H1 (cell line): ENCODE data around the gene SCCPDH.

Source experiments
- CREB1 ChIP-seq: IDR thresholded peaks from 2 replicates; pipeline ENCODE4 v1.6.1; 2012; ENCODE audit warnings: inconsistent platforms
- JUN ChIP-seq: IDR thresholded peaks from 2 replicates; pipeline ENCODE4 v1.6.1; 2011; ENCODE audit warnings: low read depth, mild to moderate bottlenecking, improper control_type of control experiment, low read length
- JUND ChIP-seq: IDR thresholded peaks from 2 replicates; pipeline ENCODE4 v1.6.1; 2011; ENCODE audit warnings: mild to moderate bottlenecking, improper control_type of control experiment, low read length
- MAX ChIP-seq: IDR thresholded peaks from 2 replicates; pipeline ENCODE4 v1.6.1; 2012; ENCODE audit warnings: inconsistent platforms
- POLR2A ChIP-seq, 2 experiments: IDR thresholded peaks; 1 replicate in 1 of 2; 2 replicates in 1 of 2; pipeline ENCODE4 v1.6.1; 2011; ENCODE audit warnings: low read depth in 2 of 2, low read length in 2 of 2, mild to moderate bottlenecking in 2 of 2; ENCODE audit errors: control extremely low read depth in 1 of 2
- POLR2AphosphoS5 ChIP-seq: IDR thresholded peaks from 2 replicates; pipeline ENCODE4 v1.6.1; 2011; ENCODE audit warnings: low read depth, low read length
- POU5F1 ChIP-seq: IDR thresholded peaks from 2 replicates; pipeline ENCODE4 v1.6.1; 2011; ENCODE audit warnings: low read depth, mild to moderate bottlenecking, low read length, moderate library complexity
- RNF2 ChIP-seq: fragments of 200-900, 300-1000 bp; sonication (generic); IDR thresholded peaks from 2 replicates; pipeline ENCODE4 v1.7.1; 2016; ENCODE audit warnings: borderline replicate concordance, low read depth, mild to moderate bottlenecking, antibody characterized with exemption, low read length; ENCODE audit not compliant: poor library complexity, severe bottlenecking; ENCODE audit errors: missing control alignments
- SP4 ChIP-seq: IDR thresholded peaks from 2 replicates; pipeline ENCODE4 v1.6.1; 2012; ENCODE audit warnings: low read length, inconsistent platforms
- TEAD4 ChIP-seq: IDR thresholded peaks from 2 replicates; pipeline ENCODE4 v1.6.1; 2012; ENCODE audit warnings: low read depth, low read length, inconsistent platforms, mixed read lengths
- TF ChIP-seq, protein P1 (sequence below), 3 experiments: IDR thresholded peaks; 1 replicate in 2 of 3; 2 replicates in 1 of 3; pipeline versions ENCODE4 v1.5.1 to v1.6.1; 2011; ENCODE audit warnings: low read length in 3 of 3, mild to moderate bottlenecking in 3 of 3, inconsistent platforms in 2 of 3, low read depth in 1 of 3, moderate library complexity in 1 of 3; ENCODE audit not compliant: insufficient read depth in 1 of 3; ENCODE audit errors: control extremely low read depth in 1 of 3

DNA sequence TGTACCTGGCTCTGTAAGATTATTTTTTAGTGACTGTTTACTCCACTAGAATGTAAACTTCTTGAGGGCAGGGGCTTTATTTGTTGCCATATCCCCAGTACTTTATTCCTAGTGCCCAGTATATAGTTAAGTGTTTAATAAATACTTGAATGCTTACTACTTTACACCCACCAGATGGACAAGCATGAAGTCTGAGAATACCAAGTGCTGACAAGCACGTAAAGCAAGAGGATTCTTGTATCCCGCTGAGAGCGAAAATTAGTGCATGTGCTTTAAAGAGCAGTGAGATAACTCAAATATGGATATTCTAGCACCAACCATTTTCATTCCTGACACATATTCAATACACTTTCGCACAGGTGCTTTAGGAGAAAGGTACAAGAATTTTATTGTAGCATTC, 1.5 kb upstream of the SCCPDH start:
- TF ChIP-seq RNF2 (no peak), CREB1 (no peak), SP4 (no peak), POU5F1 (no peak), POLR2A (IDR thresholded peaks at IDR 0.05; ENCODE audit: control extremely low read depth in 1 of 2, low read depth in 2 of 2, low read length in 2 of 2) (no peak), JUN (no peak), MAX (no peak), JUND (no peak), POLR2AphosphoS5 (no peak), TEAD4 (no peak)
- TF ChIP-seq, protein P1, sequence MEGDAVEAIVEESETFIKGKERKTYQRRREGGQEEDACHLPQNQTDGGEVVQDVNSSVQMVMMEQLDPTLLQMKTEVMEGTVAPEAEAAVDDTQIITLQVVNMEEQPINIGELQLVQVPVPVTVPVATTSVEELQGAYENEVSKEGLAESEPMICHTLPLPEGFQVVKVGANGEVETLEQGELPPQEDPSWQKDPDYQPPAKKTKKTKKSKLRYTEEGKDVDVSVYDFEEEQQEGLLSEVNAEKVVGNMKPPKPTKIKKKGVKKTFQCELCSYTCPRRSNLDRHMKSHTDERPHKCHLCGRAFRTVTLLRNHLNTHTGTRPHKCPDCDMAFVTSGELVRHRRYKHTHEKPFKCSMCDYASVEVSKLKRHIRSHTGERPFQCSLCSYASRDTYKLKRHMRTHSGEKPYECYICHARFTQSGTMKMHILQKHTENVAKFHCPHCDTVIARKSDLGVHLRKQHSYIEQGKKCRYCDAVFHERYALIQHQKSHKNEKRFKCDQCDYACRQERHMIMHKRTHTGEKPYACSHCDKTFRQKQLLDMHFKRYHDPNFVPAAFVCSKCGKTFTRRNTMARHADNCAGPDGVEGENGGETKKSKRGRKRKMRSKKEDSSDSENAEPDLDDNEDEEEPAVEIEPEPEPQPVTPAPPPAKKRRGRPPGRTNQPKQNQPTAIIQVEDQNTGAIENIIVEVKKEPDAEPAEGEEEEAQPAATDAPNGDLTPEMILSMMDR (IDR thresholded peaks at IDR 0.05; ENCODE audit: control extremely low read depth in 1 of 3, insufficient read depth in 1 of 3, low read depth in 1 of 3, low read length in 3 of 3): no peak
